VCaP (cell line): ENCODE measurements around the gene FTO.

Source experiments
- H3K27ac ChIP-seq: fragments of 450-650 bp; 2 replicates; pipeline ENCODE4 v1.5.1; 2017
- CTCF ChIP-seq: fragments of 450-650 bp; conservative IDR thresholded peaks from 2 replicates; pipeline ENCODE4 v1.5.1; 2017; ENCODE audit warnings: mild to moderate bottlenecking, moderate library complexity

Gene FTO

GRCh38 chr16:53816211-53816836 is 112.4 kb downstream of the FTO start:
- TF ChIP-seq CTCF = no peak
- H3K27ac ChIP-seq = no peak overlapping the region

GRCh38 chr16:53817117-53817755 is 113.3 kb downstream of the FTO start:
- TF ChIP-seq CTCF = no peak
- H3K27ac ChIP-seq = no peak overlapping the region

GRCh38 chr16:53817812-53818550 is 114.0 kb downstream of the FTO start:
- H3K27ac ChIP-seq = no peak overlapping the region
- no peak for TF ChIP-seq CTCF

DNA sequence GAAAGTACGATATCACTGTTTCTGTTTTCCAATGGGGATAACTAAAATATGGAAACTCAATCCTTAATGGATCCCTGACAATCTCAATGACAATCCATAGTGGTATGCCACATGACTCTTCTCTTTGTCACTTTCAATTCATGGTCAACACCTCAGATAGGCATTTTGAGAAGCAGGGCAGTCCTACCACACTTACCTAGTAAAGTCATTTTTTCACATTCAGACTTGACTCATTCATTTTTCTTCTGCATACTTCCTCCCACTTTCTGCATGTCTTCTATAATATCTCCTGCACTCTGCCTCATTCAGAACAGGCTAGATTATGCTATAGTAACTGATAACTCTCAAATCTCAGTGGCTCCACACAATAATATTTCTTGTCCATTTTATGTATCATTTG is 117.5 kb downstream of the FTO start:
- H3K27ac ChIP-seq = no peak overlapping the region
- TF ChIP-seq CTCF = no peak

DNA sequence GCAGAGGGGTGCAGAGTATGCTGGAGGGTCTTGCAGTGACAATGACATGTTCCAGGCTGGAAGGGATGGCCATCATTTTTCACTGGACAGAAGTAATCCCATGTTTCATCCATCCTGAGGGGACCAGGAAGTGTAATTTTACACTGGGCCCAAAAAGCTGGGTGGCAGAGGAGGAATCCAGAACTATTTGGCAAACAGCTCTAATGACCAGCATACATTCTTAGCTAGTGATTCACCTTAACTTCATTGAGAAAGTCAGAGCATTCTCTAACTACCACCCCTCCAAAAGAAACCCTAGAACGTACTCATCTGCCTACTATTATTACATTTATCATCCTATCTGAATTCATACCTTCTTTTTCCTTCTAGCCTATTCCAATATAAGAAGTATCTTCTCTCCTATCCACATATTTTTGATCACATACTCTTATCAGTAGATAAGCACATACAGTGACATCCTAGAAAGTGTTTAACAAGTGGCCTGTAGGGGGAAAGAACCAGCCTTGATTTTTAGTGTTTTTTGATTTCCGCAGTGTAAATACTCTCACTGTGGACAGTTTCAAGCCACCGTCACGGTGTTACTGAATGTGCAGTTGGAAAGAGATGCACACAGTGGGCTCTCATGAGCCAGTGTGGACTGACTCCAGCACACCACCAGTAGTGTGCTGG is 118.1 kb downstream of the FTO start:
- no peak for TF ChIP-seq CTCF
- H3K27ac ChIP-seq = no peak overlapping the region

DNA sequence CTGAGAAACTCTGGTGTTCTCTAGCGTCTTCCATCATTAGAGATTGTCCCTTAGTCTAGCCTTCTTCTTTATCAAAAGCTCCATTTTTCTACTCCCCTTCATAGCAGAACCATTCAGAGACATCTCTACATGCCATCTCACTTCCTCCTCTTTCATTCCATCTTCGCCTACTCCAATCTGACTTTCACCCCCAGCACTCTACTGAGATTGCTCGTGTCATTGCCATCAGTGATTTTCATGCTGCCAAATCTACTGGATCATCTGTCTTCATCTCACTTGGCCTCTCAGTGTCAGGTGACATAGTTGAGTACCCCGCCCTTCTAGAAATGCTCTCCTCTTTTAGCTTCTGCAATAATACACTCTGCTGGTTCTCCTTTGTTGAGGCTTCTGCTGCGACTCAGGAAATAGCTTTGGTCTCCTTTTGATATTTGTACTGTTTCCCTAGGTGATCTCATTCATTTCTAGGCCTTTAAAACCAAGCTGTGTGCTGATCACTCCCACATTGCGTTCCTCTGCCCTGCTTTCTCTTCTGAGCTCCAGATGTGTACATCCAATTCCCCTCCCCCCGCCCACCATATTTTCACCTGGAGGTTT is 119.1 kb downstream of the FTO start:
- no peak for TF ChIP-seq CTCF
- no peak overlapping the region for H3K27ac ChIP-seq

DNA sequence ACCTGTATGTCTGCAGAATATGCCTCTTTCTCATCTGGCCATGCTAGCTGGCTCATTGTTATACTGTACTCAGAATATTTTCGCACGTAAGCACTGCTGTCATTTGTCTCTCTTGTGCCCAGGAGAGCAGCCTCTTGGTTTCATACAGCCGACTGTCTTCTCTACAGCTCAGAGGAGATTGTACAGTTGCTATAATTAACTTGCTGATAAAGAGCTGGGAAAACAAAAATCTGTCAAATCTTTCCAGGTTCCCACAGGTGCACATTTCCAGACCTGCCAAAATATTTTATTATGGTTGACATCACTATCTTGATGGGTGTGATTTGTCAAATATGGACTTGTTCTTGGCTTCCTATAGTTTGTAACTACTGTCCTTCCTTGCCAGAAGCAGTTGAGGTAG is 122.7 kb downstream of the FTO start:
- no peak for TF ChIP-seq CTCF
- no peak overlapping the region for H3K27ac ChIP-seq
